AG09309 (cell line): ENCODE results near the gene PTTG1IP.

Experiments
- DNase-seq: peaks from one replicate; pipeline ENCODE4 v3.0.0-alpha.2; 2010; ENCODE audit warnings: low read depth
- H3K4me3 ChIP-seq: 2 replicates; pipeline ENCODE4 v1.5.1; 2011; ENCODE audit warnings: mild to moderate bottlenecking, low read depth, low read length, moderate library complexity; ENCODE audit not compliant: control insufficient read depth
- CTCF ChIP-seq: IDR thresholded peaks from 2 replicates; pipeline ENCODE4 v1.5.1; 2011; ENCODE audit warnings: mild to moderate bottlenecking, low read depth, low read length, inconsistent platforms; ENCODE audit not compliant: insufficient read depth, control insufficient read depth; ENCODE audit errors: missing control alignments

Gene PTTG1IP

GRCh38 chr21:44813727-44814126 is 59.8 kb downstream of the PTTG1IP start:
- no peak for TF ChIP-seq CTCF
- H3K4me3 ChIP-seq: no peak overlapping the region
- DNase-seq: no peak

- no peak overlapping the region for H3K4me3 ChIP-seq
- TF ChIP-seq CTCF: no peak
- DNase-seq: no peak
These were observed 60.3 kb downstream of the PTTG1IP start for GRCh38 chr21:44813149-44813548.

GRCh38 chr21:44812640-44813039 is 60.9 kb downstream of the PTTG1IP start:
- H3K4me3 ChIP-seq: no peak overlapping the region
- no peak for TF ChIP-seq CTCF
- no peak for DNase-seq

GRCh38 chr21:44810779-44811178 is 62.7 kb downstream of the PTTG1IP start:
- TF ChIP-seq CTCF: no peak
- H3K4me3 ChIP-seq: no peak overlapping the region
- DNase-seq: no peak

GRCh38 chr21:44805859-44806258 is 67.6 kb downstream of the PTTG1IP start:
- DNase-seq: no peak
- TF ChIP-seq CTCF: no peak
- no peak overlapping the region for H3K4me3 ChIP-seq

- H3K4me3 ChIP-seq: no peak overlapping the region
- DNase-seq: no peak
- no peak for TF ChIP-seq CTCF
These were observed 68.3 kb downstream of the PTTG1IP start for GRCh38 chr21:44805226-44805625.

GRCh38 chr21:44804762-44805161 is 68.7 kb downstream of the PTTG1IP start:
- DNase-seq: no peak
- H3K4me3 ChIP-seq: no peak overlapping the region
- no peak for TF ChIP-seq CTCF
